ENCODE measurements around the gene ZMYM4. TPM values are rescaled to one million over a fixed set of nuclear protein-coding genes. Genes with fewer than 3 reads are reported as not detected.

The ZMYM4 gene
- total RNA-seq, 1 donor from 2014 or later: 31.9 TPM

DNA sequence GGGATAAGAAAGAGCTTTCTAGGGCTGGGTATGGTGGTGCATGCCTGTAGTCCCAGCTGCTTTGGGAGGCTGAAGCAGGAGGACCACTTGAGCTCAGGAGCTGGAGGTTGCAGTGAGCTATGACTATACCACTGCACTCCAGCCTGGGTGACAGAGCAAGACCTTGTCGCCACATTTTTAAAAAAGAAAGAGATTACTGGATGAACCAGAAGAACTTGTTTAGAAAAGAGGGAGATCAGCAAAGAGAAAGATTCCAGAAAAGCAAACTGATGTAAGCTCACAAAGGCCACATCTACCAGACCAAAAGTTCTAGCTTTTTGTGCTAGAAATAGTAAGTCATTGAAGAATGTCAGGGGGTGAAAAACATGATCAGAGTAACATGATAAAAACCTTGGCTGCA, 171.1 kb downstream of the ZMYM4 start:
- H3K36me3 Mint-ChIP-seq (ENCODE audit: low read depth): peaks cover 44% of the 10 kb centered on the region
- H3K27ac Mint-ChIP-seq: no peak overlapping the region
- DNase-seq (ENCODE audit: low spot score): no peak
- no peak overlapping the region for H3K4me3 Mint-ChIP-seq (ENCODE audit: low read depth)
- H3K9me3 Mint-ChIP-seq: no peaks in the 10 kb centered on the region
- peaks cover 17% of the 10 kb centered on the region for H3K4me1 Mint-ChIP-seq (ENCODE audit: low read depth)
- intact Hi-C loops (cut with micrococcal nuclease): loop anchor here (10.0 kb wide), 1 partner anchor 235 kb away; no protein-coding TSS in a partner anchor
- H3K27me3 Mint-ChIP-seq (ENCODE audit: low read depth): no peaks in the 10 kb centered on the region

- intact Hi-C loops (cut with micrococcal nuclease): loop anchor here (10.0 kb wide), 1 partner anchor 237 kb away; no protein-coding TSS in a partner anchor
- no peak overlapping the region for H3K4me3 Mint-ChIP-seq (ENCODE audit: low read depth)
- no peak for DNase-seq (ENCODE audit: low spot score)
- peaks cover 38% of the 10 kb centered on the region for H3K36me3 Mint-ChIP-seq (ENCODE audit: low read depth)
- peak overlapping the region; percentile 2 for H3K27ac Mint-ChIP-seq
- H3K4me1 Mint-ChIP-seq (ENCODE audit: low read depth): peaks cover 17% of the 10 kb centered on the region
- H3K9me3 Mint-ChIP-seq: no peaks in the 10 kb centered on the region
- no peaks in the 10 kb centered on the region for H3K27me3 Mint-ChIP-seq (ENCODE audit: low read depth)
Measured at GRCh38 chr1:35441926-35442579, 173.5 kb downstream of the ZMYM4 start.

DNA sequence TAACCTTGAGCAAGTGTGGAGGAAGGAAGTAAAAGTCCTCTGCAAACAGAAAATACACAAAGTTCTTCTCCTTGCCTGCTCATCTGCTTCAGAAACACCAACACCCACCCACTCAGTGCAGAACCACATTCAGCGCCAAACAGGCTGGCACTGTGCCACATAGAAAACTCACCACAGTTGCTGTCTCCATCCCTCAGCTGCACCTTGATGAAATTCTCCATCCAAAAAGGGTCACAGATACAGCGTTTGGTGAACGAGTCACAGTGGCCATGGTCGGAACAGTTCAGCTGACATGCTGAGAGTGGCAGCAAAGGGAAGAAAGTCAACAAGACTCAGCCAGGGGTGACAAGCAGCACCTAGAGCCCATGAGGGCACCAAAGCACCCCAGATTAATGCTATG, 174.2 kb downstream of the ZMYM4 start:
- H3K9me3 Mint-ChIP-seq: no peaks in the 10 kb centered on the region
- no peak overlapping the region for H3K4me3 Mint-ChIP-seq (ENCODE audit: low read depth)
- H3K27ac Mint-ChIP-seq: peak overlapping the region; percentile 42
- DNase-seq (ENCODE audit: low spot score): no peak
- intact Hi-C loops (cut with micrococcal nuclease): loop anchor here (10.0 kb wide), 1 partner anchor 238 kb away; no protein-coding TSS in a partner anchor
- peaks cover 32% of the 10 kb centered on the region for H3K36me3 Mint-ChIP-seq (ENCODE audit: low read depth)
- H3K4me1 Mint-ChIP-seq (ENCODE audit: low read depth): peaks cover 17% of the 10 kb centered on the region
- H3K27me3 Mint-ChIP-seq (ENCODE audit: low read depth): no peaks in the 10 kb centered on the region

DNA sequence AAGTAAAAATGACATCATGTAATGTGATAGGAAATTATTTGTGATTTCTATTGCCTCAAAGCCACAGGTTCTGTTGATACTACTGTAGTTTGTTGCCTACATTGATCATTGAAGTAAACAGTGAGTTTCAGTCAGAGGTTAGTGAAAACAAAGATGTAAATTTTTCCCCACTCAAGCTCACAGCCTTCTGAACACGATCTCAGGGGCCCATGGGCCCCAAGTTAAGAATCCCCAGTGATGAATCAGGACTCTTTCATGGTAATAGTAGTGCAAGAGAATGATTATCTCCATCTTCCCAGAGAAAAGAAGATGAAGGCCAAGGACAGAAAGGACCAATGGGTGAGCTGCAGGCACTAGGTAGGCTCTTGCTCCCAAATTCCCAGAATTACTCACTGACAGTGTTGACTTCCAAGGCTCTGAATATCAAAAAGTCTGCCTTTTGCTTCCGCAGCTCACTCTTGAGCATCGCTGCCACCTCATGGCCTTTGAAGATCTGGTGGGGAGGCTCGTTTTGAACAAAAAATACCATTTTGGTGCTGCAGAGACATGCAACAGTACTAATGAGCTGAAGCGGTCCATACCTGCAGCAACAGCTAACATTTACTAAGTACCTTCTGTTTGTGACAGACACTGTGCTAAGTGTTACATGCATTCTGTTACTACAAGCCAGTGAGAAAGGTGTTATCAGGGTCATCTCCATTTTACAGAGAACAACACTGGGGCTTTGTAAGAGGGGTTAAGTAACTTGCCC, 175.4 kb downstream of the ZMYM4 start:
- intact Hi-C loops (cut with micrococcal nuclease): loop anchor here (1.0 to 10.0 kb wide), 2 partner anchors 13 to 239 kb away; no protein-coding TSS in a partner anchor
- no peaks in the 10 kb centered on the region for H3K9me3 Mint-ChIP-seq

GRCh38 chr1:35444519-35444774, 175.9 kb downstream of the ZMYM4 start:
- Mint-ChIP-seq H3K9me3 (no peaks in the 10 kb centered on the region), H3K27me3 (ENCODE audit: low read depth) (no peaks in the 10 kb centered on the region), H3K4me3 (ENCODE audit: low read depth) (no peak overlapping the region), H3K4me1 (ENCODE audit: low read depth) (peaks cover 20% of the 10 kb centered on the region), H3K27ac (no peak overlapping the region), H3K36me3 (ENCODE audit: low read depth) (peaks cover 36% of the 10 kb centered on the region)
- no peak for DNase-seq (ENCODE audit: low spot score)
- intact Hi-C loops (cut with micrococcal nuclease): loop anchor here (1.0 to 10.0 kb wide), 2 partner anchors 13 to 240 kb away; no protein-coding TSS in a partner anchor

More for the DNA sequence above, 175.4 kb downstream of the ZMYM4 start:
- no peak overlapping the region for H3K4me3 Mint-ChIP-seq (ENCODE audit: low read depth)
- peaks cover 36% of the 10 kb centered on the region for H3K36me3 Mint-ChIP-seq (ENCODE audit: low read depth)
- H3K27me3 Mint-ChIP-seq (ENCODE audit: low read depth): no peaks in the 10 kb centered on the region
- no peak for DNase-seq (ENCODE audit: low spot score)
- H3K27ac Mint-ChIP-seq: peak overlapping the region; percentile 23
- peaks cover 20% of the 10 kb centered on the region for H3K4me1 Mint-ChIP-seq (ENCODE audit: low read depth)

- Mint-ChIP-seq H3K27me3 (ENCODE audit: low read depth) (no peaks in the 10 kb centered on the region), H3K27ac (peak overlapping the region; percentile 36), H3K36me3 (ENCODE audit: low read depth) (peaks cover 31% of the 10 kb centered on the region), H3K4me1 (ENCODE audit: low read depth) (peaks cover 29% of the 10 kb centered on the region), H3K4me3 (ENCODE audit: low read depth) (no peak overlapping the region), H3K9me3 (no peaks in the 10 kb centered on the region)
- intact Hi-C loops (cut with micrococcal nuclease): loop anchor here (10.0 kb wide), 1 partner anchor 242 kb away; no protein-coding TSS in a partner anchor
- DNase-seq (ENCODE audit: low spot score): no peak
Measured at GRCh38 chr1:35447278-35447677, 178.8 kb downstream of the ZMYM4 start.

GRCh38 chr1:35448344-35448801, 179.9 kb downstream of the ZMYM4 start:
- intact Hi-C loops (cut with micrococcal nuclease): loop anchor here (10.0 kb wide), 1 partner anchor 244 kb away; no protein-coding TSS in a partner anchor
- Mint-ChIP-seq H3K9me3 (no peaks in the 10 kb centered on the region), H3K27me3 (ENCODE audit: low read depth) (no peaks in the 10 kb centered on the region), H3K4me3 (ENCODE audit: low read depth) (no peak overlapping the region), H3K27ac (no peak overlapping the region), H3K4me1 (ENCODE audit: low read depth) (peaks cover 25% of the 10 kb centered on the region), H3K36me3 (ENCODE audit: low read depth) (peaks cover 29% of the 10 kb centered on the region)
- DNase-seq (ENCODE audit: low spot score): no peak

GRCh38 chr1:35449334-35450008, 181.0 kb downstream of the ZMYM4 start:
- no peaks in the 10 kb centered on the region for H3K27me3 Mint-ChIP-seq (ENCODE audit: low read depth)
- H3K27ac Mint-ChIP-seq: no peak overlapping the region
- peaks cover 34% of the 10 kb centered on the region for H3K36me3 Mint-ChIP-seq (ENCODE audit: low read depth)
- intact Hi-C loops (cut with micrococcal nuclease): loop anchor here (2.0 to 10.0 kb wide), 4 partner anchors 57 to 323 kb away; partner anchors contain the start of gene C1orf216
- no peak overlapping the region for H3K4me3 Mint-ChIP-seq (ENCODE audit: low read depth)
- no peaks in the 10 kb centered on the region for H3K9me3 Mint-ChIP-seq
- peaks cover 18% of the 10 kb centered on the region for H3K4me1 Mint-ChIP-seq (ENCODE audit: low read depth)
- DNase-seq (ENCODE audit: low spot score): no peak

DNA sequence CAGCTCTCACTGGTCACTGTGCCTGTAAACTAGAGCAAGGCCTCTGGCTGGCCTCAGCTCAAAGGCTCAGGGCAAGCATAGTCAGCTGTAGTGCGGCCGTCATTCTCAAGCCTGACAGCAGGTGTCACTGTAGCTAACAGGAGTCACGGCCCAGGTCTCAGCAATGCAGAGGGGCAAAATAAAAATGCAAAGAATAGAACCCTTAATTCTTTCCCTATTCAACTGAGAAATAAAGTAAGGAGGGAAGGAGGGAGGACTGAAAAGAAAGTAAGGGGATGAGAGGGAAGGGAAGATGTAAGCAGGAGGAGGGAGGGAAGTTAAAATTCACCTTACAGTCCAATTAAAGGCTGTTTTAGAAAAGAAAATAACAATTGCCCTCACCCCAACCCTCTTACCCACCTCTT, 182.6 kb downstream of the ZMYM4 start:
- no peak overlapping the region for H3K4me3 Mint-ChIP-seq (ENCODE audit: low read depth)
- no peaks in the 10 kb centered on the region for H3K27me3 Mint-ChIP-seq (ENCODE audit: low read depth)
- DNase-seq (ENCODE audit: low spot score): peak; percentile 67

GRCh38 chr1:35452106-35452774, 183.7 kb downstream of the ZMYM4 start:
- Mint-ChIP-seq H3K36me3 (ENCODE audit: low read depth) (peaks cover 44% of the 10 kb centered on the region), H3K27ac (no peak overlapping the region), H3K4me3 (ENCODE audit: low read depth) (no peak overlapping the region), H3K27me3 (ENCODE audit: low read depth) (no peaks in the 10 kb centered on the region), H3K9me3 (no peaks in the 10 kb centered on the region), H3K4me1 (ENCODE audit: low read depth) (peaks cover 19% of the 10 kb centered on the region)
- intact Hi-C loops (cut with micrococcal nuclease): loop anchor here (5.0 to 10.0 kb wide), 2 partner anchors 263 to 320 kb away; partner anchors contain the start of gene C1orf216
- DNase-seq (ENCODE audit: low spot score): no peak

More for the DNA sequence above, 182.6 kb downstream of the ZMYM4 start:
- Mint-ChIP-seq H3K36me3 (ENCODE audit: low read depth) (peaks cover 43% of the 10 kb centered on the region), H3K4me1 (ENCODE audit: low read depth) (peaks cover 19% of the 10 kb centered on the region), H3K27ac (no peak overlapping the region), H3K9me3 (no peaks in the 10 kb centered on the region)
- intact Hi-C loops (cut with micrococcal nuclease): loop anchor here (1.0 to 10.0 kb wide), 5 partner anchors 56 to 321 kb away; partner anchors contain the start of gene C1orf216

GRCh38 chr1:35453031-35453430, 184.5 kb downstream of the ZMYM4 start:
- Mint-ChIP-seq H3K9me3 (no peaks in the 10 kb centered on the region), H3K27ac (no peak overlapping the region), H3K27me3 (ENCODE audit: low read depth) (no peaks in the 10 kb centered on the region), H3K4me3 (ENCODE audit: low read depth) (no peak overlapping the region), H3K36me3 (ENCODE audit: low read depth) (peaks cover 44% of the 10 kb centered on the region), H3K4me1 (ENCODE audit: low read depth) (peaks cover 15% of the 10 kb centered on the region)
- intact Hi-C loops (cut with micrococcal nuclease): loop anchor here (5.0 to 10.0 kb wide), 2 partner anchors 262 to 319 kb away; partner anchors contain the start of gene C1orf216
- DNase-seq (ENCODE audit: low spot score): no peak

DNA sequence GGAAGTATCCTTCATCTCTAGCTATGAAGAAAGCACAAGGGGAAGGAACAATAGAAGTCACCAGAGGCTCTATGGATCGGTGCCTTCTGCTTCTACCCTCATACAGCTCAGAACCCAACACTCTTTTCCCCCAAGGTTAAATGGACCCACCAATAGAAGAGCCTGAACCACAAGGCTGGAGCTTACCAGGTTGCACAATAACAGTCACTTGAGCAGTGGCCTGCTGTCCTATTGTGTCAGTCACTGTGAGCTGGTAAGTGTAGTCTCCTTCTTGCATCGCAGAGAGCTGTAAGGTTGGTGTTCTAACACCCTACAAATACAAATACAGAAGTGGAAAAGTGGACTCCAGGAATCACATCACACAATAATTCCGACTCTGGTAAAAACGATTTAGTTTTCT, 185.7 kb downstream of the ZMYM4 start:
- Mint-ChIP-seq H3K27ac (no peak overlapping the region), H3K27me3 (ENCODE audit: low read depth) (no peaks in the 10 kb centered on the region), H3K4me1 (ENCODE audit: low read depth) (peaks cover 14% of the 10 kb centered on the region), H3K4me3 (ENCODE audit: low read depth) (no peak overlapping the region), H3K36me3 (ENCODE audit: low read depth) (peaks cover 46% of the 10 kb centered on the region), H3K9me3 (no peaks in the 10 kb centered on the region)
- no peak for DNase-seq (ENCODE audit: low spot score)
- intact Hi-C loops (cut with micrococcal nuclease): loop anchor here (5.0 to 10.0 kb wide), 2 partner anchors 261 to 318 kb away; partner anchors contain the start of gene C1orf216

Measured in activated T-helper 2 cell treated with anti-CD3 and anti-CD28 coated beads, Interferon-gamma antibody, Interleukin-2, Interleukin-4, amounts not matched to agents 10 μg/mL and 5 μg/mL and 100 μg/mL, durations not matched to agents 14 hours and 24 hours and 36 hours (primary cell).